HG03342 (cell line): ENCODE data around the gene PPIE.

Experiments used
- ATAC-seq: cut with Tn5 transposase; IDR thresholded peaks from one replicate; pipeline ENCODE4 v1.9.1; 2021; ENCODE audit warnings: mild to moderate bottlenecking, moderate library complexity; ENCODE audit not compliant: unreplicated experiment

Gene PPIE

DNA sequence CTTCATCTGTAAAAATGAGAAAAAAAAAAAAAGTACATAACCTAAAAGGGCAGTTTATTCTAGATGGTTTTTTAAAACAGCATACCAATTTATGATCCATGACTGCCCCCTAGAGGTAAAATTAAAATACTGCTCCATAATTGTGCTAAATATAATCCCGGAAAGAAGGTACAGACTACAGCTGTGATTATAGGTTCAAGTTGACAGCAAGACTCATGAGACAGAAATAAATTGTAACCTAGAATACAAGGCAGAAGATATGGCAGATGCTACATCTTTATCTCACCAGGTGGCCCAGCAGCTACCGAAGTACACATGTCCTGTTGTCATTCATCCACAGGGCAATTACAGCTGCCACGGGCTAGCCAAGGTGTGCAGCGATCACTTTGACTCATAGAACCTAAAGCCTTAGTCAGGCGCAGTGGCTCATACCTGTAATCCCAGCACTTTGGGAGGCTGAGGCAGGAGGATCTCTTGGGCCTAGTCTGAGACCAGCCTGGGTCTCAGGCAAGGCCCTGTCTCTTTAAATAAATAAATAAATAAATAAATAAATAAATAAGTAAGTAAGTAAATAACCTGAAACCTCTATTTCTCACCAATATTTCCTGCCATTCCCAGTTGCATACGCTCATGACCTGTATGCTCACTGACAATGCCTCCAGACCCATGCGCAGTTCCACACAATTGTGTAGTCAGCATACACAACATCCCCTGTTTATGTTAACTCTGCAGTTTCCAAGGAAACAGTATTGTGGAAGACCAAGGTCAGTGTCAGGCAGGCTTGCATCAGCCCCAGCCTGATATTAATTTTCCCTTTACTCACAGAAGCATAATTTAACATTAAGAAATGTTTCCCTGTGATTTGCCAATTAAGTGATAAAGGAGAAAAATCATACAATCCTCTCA lies 18.3 kb upstream of the PPIE start:
- no peak for ATAC-seq

DNA sequence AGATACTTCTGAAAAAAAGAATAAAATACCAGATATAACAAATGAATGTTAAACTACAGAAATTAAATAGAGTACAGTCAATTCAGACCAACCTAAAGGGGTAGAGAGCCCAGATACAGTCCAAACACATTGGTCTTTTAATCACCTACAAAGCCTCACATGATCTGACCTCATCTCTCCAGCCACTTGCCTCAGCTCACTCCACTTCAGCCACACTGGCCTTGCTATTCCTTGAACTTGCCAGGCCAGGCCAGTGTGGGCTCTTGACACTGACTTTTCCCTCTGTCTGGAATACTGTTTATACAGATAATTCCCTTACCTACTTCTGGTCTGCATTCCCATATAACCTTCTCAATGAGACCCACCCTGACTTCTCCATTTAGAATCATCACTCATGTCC lies 17.0 kb upstream of the PPIE start:
- ATAC-seq, result no peak

DNA sequence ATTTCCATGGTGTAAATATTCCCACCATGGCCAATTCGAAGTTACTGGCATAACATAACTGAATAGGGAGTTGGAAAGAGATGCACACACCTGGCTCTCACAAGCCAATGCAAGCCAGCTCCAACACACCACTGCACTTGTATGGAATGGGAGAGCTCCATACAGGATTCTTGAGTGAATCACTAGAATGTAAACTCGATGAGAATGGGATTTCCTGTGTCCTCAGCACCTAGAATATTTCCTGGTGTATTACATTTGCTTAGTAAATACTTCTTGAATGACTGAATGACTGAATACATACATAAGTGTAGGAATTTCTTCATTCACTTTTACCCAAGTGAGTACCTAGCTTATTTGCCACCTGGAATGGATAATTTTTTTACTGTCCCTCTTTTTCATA lies 16.2 kb upstream of the PPIE start:
- no peak for ATAC-seq

DNA sequence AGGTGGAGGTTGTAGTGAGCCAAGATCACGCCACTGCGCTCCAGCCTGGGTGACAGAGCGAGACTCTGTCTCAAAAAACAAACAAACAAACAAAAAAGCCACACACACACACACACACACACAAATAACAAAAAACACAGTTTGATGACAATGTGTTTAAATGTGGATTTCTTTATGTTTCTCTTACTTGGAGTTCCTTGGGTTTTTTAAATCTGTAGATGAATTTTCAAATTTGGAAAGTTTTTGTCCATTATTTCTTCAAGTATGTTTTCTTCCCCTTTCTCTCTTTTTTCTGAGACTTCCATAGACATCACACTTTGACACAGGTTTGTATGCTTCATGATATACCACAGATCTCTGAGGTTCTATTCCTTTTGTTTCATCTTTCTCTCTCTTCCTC lies 12.1 kb upstream of the PPIE start:
- ATAC-seq, result no peak

DNA sequence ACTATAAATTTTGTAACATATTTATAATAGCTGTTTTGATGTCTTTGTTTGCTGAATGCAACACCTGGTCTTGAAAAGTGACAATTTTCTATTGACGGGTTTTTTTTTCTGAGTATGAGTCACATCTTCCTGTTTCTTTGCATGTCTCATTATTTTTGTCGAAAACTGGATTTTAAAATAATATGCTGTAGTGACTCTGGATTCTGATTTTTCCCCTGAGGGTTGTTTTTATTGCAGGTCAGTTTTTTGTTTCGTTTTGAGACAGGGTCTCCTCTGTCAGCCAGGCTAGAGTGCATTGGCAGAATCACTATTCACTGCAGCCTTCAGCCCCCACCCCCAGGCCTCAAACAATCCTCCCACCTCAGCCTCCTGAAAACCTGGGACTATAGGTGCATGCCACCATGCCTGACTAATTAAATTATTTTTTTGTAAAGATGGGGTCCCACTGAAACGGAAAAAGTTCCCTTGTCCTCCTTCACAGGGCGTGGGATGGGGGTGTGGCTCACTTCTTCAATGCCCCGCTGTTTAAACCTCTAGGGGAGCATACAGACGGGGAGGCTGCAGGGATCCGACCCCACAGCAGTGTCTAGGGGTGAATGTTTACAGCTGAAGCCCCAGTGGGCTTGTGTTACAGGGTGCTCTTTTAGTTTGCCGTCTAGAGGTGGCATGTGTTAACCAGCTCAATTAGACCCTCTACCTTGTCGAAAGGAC lies 11.3 kb upstream of the PPIE start:
- ATAC-seq, result no peak

DNA sequence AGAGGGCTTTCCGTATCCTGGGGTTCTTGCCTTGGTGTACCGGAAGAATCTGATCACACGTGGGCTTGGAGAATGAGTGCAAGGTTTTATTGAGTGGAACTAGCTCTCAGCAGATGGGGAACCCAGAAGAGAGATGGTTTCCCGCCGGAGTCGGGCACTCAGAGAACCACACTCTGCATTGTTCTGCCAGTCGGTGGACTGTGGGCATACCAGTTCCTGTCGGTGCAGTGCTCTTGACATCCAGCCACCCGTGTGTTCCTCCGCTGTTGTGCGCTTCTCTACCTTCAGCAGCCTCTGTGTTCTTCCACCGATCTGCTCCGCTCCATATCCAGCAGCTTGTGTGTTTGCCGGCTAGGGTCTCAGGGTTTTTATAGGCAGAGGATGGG lies 10.8 kb upstream of the PPIE start:
- ATAC-seq, result no peak

DNA sequence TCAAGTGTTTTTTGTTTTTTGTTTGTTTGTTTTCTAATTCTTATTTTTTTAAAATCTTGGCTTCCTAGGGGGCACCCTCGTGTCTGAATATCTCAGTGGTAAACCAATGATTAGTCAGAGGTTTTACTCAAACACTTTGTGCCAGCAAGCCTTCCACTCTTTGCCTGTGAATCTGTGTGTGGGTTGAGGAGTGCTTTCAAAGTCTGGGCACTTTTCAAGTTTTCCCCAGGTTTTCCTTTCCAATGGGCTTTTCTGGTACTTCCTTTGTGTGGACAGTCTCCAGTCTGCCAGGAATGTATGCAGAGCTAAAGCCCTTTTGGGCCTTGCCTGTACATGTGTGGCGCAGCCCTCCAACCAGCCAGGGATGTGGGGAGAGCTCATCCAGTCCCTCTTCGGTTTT lies 9.7 kb upstream of the PPIE start:
- no peak for ATAC-seq

DNA sequence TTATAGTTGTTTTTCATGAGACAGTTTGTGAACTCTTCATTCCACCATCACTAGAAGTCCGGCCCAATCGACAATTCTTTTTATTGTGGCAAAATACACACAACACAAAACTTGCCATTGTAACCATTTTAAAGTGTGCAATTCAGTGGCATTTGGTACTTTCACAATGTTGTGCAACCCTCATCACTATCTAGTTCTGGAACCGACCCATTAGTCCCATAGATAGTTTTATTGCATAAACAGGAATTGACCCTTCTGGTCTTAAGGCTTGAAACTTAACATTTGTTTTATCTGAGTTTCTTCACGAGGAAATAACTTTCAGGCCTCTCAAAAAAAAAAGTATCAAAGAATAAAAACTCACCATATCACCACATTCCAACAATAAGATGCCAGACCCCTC lies 8.8 kb upstream of the PPIE start:
- ATAC-seq, result no peak

DNA sequence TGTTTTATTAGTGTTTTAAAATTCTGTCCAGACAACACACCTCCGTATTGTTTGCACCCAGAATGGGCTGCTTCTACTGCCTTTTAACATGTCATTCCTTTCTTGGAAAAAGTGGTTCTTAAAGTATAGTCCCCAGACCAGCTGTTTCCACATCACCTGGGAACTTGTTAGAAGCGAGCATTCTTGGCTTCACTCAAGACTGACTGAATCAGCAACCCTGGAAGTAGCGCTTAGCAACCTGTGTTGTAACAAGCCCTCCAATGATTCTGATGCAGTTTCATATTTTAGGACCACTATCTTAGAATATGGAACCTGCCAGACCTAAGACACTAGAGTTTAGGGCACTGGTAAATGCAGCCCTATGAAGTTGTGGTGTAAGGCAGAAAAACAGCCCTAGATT lies 6.0 kb upstream of the PPIE start:
- ATAC-seq, result no peak

DNA sequence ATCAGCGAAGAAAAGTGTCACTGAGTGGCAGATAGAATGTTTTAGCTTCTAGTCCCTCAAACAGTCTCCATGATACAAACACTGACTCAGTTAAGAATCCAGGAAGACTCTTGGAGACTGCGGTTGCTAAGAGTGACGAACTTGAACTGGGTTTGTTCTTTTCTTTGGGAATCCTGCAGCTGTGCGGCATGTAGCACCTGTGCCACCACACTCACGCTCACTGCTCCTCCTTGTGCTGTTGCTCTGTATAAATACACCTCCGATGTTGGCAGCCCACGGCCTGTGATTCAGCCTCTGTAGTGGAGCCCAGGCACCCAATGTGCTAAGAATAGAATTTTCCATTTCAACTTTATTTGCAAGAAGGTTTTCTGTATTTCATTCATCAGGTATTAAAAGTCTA lies 5.5 kb upstream of the PPIE start:
- ATAC-seq, result no peak

DNA sequence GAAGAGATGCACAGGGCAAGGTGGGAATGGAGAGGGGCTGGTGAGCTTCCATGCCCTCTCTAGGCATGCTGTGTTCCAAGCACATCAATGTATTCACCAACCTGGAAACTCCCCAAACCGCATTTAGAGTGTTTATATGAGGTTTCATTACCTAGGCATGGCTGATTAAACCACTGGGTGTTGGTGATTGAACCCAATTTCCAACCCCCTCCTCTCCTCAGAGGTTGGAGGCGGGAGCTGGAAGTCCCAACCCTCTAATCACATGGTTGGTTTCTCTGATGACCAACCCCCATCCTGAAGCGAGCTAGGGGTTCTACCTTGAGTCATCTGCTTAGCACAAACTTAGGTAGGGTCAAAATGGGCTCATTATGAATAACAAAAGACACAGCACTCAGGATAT lies 3.0 kb upstream of the PPIE start:
- ATAC-seq, result no peak

DNA sequence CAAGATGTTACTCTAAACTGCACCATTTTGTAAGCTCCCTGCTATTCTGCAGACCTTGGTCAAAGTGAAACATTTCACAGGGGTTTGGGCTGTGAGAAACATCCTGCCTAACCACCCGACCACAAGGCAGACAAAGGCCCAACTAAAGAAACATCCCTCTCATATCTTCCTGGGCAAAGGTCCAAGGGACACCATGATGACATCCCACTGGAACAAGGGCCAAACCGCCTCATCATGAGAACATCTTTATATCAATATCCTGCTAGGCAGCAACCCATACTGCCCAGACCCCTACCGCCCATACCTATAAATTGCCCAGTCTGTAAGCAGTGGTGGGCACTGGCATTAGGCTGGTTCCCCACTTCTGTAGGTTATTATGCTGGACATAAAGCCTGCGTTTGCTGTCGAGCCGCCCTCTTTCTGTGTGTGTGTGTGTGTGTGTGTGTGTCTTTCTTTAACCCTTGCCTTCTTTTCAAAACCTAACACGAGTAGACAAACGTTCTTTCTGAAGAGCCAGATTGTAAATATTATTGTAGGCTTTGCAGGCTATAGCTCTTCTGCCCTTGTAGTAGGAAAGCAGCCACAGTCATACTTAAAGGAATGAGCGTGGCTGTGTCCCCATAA lies 1.0 kb upstream of the PPIE start:
- no peak for ATAC-seq

DNA sequence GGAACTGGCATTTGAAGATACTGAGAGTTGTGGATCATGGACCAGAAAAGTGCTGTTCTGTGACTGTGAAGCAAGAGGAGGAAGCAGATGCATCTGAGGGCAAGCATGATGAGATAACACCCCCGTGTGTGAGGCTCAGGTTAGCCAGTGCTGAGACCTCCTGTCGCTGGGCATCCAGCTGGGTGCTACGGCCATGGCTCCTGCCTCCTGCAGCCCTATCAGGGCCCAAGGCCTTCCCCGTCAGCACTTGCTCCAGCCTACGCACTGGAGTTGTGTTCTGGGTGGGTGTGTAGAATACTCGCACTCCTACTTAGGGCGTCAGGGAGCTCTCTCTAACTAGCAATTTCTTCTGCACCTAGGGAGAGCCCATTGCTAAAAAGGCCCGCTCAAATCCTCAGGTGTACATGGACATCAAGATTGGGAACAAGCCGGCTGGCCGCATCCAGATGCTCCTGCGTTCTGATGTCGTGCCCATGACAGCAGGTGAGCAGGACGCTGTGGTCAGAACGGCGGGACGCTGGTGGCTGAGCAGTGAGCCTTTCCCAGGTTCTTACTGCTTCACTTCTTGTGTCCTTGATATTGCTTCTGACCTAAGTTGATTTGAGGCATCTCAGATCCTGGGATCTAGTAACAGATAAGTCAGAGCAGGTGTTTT lies 6.5 kb downstream of the PPIE start:
- no peak for ATAC-seq

DNA sequence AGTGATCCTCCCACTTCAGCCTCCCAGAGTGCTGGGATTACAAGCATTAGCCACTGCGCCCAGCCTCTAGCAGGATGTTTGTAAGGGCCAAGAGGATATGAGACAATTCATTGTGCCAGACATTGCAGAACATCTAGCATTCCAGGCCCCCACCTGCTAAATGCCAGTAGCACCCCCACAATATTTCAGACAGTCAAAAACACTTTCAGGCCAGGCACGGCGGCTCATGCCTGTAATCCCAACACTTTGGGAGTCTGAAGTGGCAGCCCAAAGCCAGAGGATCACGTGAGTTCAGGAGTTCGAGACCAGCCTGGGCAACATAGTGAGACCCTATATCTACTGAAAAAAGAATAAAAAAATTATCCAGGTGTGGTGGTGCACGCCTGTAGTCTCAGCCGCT lies 12.9 kb downstream of the PPIE start:
- ATAC-seq, result no peak

DNA sequence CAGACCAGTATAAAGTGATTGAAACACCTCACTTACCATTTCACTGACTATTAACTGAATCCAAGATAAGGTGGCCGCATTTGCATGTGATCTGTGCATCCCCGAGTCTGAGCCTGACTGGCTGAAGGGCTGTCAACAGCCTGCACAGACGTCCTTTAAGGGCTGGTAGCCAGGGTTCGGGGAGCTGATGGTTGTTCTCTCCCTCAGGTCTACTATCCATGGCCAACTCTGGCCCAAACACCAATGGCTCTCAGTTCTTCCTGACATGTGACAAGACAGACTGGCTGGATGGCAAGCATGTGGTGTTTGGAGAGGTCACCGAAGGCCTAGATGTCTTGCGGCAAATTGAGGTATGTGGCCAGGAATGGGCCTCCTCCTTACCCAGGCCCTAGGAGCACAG lies 14.0 kb downstream of the PPIE start:
- no peak for ATAC-seq

DNA sequence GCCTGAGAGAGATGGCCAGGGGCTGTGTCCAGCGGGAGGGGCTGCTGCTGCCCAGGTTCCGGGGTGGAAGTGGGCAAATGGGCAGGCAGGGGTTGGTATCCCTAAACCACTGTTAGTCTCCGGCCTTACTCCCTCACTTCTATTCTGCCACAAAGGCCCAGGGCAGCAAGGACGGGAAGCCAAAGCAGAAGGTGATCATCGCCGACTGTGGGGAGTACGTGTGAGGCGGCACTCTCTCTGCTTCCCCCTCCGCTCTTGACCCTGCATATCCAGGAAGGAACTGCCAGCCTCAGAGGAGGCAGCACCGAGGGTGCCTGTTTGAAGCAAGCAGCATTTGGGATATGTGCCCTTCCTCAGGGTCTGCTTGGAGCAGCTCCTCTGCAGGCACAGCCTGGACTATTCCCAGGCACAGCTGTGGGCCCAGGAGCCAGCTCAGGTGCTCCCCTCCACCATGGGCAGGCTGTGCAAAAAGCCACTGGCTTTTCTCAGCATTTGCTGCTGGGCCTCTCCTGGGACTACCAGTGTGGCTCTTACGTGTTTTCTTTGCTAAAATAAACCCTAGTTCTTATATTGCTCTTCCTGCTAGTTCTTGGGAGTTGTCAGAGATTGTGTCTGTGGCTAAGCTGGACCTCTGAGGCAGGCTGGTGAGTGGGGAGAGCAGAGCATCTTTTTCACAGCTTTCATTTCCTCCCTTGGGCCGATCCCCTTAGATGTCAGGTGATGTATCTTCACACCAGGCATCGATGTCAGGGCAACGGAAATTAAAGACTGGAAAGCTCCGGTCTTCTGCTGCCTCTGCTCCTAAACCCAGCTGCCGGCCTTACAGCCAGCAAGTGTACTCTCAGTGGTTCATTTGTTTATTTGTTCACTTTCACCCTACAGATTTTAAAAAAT lies 14.7 kb downstream of the PPIE start:
- ATAC-seq, result no peak

DNA sequence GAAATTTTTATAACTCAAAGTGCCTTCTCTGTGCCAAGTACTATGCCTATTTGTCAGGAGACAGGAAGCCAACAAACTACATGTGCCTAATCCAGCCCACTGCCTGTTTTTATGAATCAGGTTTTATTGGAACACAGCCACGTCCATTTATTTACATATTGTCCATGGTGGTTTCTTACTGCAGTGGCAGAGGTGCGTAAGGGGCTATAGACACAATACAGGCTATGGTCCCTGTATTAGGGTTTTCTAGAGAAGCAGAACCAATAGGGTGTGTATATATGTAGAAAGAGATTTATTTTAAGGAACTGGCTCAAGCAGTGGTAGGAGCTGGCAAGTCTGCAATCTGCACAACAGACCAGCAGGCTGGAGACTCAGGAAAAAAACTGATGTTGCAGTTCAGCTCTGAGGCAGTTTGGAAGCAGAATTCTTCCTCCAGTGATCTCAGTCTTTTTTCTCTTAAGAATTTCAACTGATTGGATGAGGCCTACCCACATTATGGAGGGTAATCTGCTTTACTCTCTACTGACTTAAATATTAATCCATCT lies 15.4 kb downstream of the PPIE start:
- no peak for ATAC-seq

DNA sequence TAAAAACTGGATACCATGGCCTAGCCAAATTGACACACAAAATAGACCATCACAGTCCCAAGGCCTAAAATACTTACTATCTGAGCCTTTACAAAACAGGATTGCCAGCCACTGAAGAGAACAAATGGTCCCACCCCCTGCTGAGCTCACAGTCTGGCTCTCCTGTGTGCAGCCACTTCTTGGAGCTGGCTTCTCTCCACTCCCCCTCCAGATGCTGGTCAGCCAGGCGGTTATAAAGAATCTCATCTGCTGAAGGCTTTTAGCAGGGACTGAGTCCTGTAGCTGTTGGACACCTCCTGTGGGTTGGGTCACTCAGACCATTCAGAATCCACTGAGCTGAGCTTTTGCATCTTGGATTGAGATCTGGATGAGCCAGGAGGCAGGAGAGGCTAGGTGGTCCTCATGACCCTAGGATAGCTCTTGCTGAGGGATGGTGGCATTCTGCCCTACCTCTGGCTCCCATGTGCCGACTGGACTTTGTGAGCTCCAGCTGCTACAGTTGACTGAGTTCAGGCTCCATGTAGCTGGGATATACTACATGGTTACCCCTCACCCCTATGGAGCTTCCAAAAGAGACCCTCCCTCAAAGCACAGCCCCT lies 16.3 kb downstream of the PPIE start:
- no peak for ATAC-seq

DNA sequence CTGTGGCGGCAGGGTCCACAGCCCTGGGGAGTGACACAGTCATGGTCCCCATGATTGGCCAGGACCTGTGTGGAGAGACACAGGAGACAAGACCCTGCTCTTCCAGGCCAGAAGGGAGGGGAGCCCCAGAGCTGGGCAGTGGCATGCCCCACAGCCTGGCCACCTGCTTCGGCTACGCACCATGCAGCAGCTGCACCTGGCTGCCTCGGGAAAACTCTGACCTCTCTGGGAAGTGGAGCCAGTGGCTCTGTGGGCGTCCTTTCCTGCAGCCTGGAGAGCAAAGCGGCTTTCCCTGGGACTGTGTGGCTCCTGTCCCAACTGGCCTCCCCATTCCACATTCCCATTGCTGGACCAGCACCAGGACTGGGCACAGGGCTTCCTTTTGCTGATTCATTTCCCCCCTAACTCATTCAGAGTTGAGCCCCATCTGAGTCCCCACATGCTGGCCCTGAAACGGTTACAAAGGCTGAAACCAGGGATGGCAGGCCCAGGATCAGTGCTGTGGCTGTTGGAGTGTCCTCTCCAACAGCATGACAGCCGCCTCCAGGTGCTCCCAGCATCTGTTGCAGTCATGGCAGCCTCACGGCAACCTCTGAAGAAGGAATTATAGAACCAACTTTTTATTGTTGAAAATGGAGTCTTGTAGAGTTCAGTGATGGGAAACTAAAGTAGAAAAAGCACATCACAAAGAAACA lies 17.4 kb downstream of the PPIE start:
- ATAC-seq, result no peak
